Activated naive CD4-positive, alpha-beta T cell treated with anti-CD3 and anti-CD28 coated beads, Interleukin-2, amount 50 U/mL, for 16 hours (primary cell): Measurements from ENCODE around the gene HES5.

Experiments used
- DNase-seq: peaks from one replicate; pipeline ENCODE4 v3.0.0-alpha.2; 2020

The HES5 gene

GRCh38 chr1:2499986-2500596 lies 30.0 kb downstream of the HES5 start:
- DNase-seq = no peak

GRCh38 chr1:2499260-2499659 lies 30.8 kb downstream of the HES5 start:
- no peak for DNase-seq

- DNase-seq = no peak
These were observed 31.4 kb downstream of the HES5 start for GRCh38 chr1:2498648-2499047.

- no peak for DNase-seq
These were observed 32.2 kb downstream of the HES5 start for GRCh38 chr1:2497891-2498290.

- DNase-seq = no peak
These were observed 33.3 kb downstream of the HES5 start for GRCh38 chr1:2496746-2497145.

GRCh38 chr1:2496087-2496622 lies 33.9 kb downstream of the HES5 start:
- no peak for DNase-seq

- DNase-seq = no peak
These were observed 34.5 kb downstream of the HES5 start for GRCh38 chr1:2495546-2495945.

- DNase-seq = no peak
These were observed 35.0 kb downstream of the HES5 start for GRCh38 chr1:2495026-2495425.

GRCh38 chr1:2494323-2494693 lies 35.8 kb downstream of the HES5 start:
- no peak for DNase-seq

GRCh38 chr1:2493691-2494322 lies 36.3 kb downstream of the HES5 start:
- DNase-seq = no peak

GRCh38 chr1:2493218-2493617 lies 36.8 kb downstream of the HES5 start:
- DNase-seq = no peak

GRCh38 chr1:2492091-2492490 lies 38.0 kb downstream of the HES5 start:
- no peak for DNase-seq

- DNase-seq = no peak
These were observed 40.4 kb downstream of the HES5 start for GRCh38 chr1:2489615-2490014.

GRCh38 chr1:2488688-2489087 lies 41.4 kb downstream of the HES5 start:
- no peak for DNase-seq

GRCh38 chr1:2486558-2486957 lies 43.5 kb downstream of the HES5 start:
- DNase-seq = no peak

GRCh38 chr1:2486041-2486440 lies 44.0 kb downstream of the HES5 start:
- DNase-seq = no peak

GRCh38 chr1:2483970-2484369 lies 46.1 kb downstream of the HES5 start:
- no peak for DNase-seq

GRCh38 chr1:2483026-2483425 lies 47.0 kb downstream of the HES5 start:
- no peak for DNase-seq

- no peak for DNase-seq
These were observed 47.5 kb downstream of the HES5 start for GRCh38 chr1:2482588-2482987.

GRCh38 chr1:2481885-2482284 lies 48.2 kb downstream of the HES5 start:
- no peak for DNase-seq

GRCh38 chr1:2480986-2481364 lies 49.1 kb downstream of the HES5 start:
- DNase-seq = no peak

GRCh38 chr1:2480236-2480985 lies 49.7 kb downstream of the HES5 start:
- no peak for DNase-seq

GRCh38 chr1:2479618-2480017 lies 50.4 kb downstream of the HES5 start:
- DNase-seq = no peak

- DNase-seq = no peak
These were observed 50.9 kb downstream of the HES5 start for GRCh38 chr1:2479186-2479585.
